AG04450 (cell line): Measurements from ENCODE around the gene CIITA. TPM values are rescaled to one million over a fixed set of nuclear protein-coding genes. Genes with fewer than 3 reads are reported as not detected.

Experiments
- CTCF ChIA-PET: fragments of 300-600, 350-600 bp; formaldehyde crosslinking; extraction: SDS; loops from one replicate; lab custom pipeline; 2022; ENCODE audit warnings: antibody characterized with exemption, inconsistent platforms; lab: Charles Lee
- POLR2A ChIA-PET: fragments of 350-600 bp; formaldehyde crosslinking; extraction: SDS; loops from one replicate; lab custom pipeline; 2021; ENCODE audit warnings: antibody characterized with exemption, inconsistent platforms; lab: Yijun Ruan, JAX
- DNase-seq: peaks from one replicate; pipeline ENCODE4 v3.0.0-alpha.2; 2011; ENCODE audit warnings: low read depth, low spot score
- H3K27ac ChIP-seq: one replicate; pipeline ENCODE4 v1.5.1; 2012; ENCODE audit warnings: low read depth, low read length, control low read depth
- H3K27me3 ChIP-seq: one replicate; pipeline ENCODE4 v1.6.0; 2012; ENCODE audit warnings: low read length; ENCODE audit not compliant: control insufficient read depth, insufficient read depth
- H3K4me3 ChIP-seq: 2 replicates; pipeline ENCODE4 v1.5.1; 2011; ENCODE audit warnings: mild to moderate bottlenecking, low read depth, low read length, control low read depth
- H3K9me3 ChIP-seq: 2 replicates; pipeline ENCODE4 v1.5.1; 2012; ENCODE audit warnings: low read length; ENCODE audit not compliant: control insufficient read depth, insufficient read depth
- CTCF ChIP-seq: IDR thresholded peaks from 2 replicates; pipeline ENCODE4 v1.5.1; 2011; ENCODE audit warnings: low read depth, low read length, control low read depth, inconsistent platforms
- polyA plus RNA-seq: library from polyadenylated mRNA; depleted of rRNA; stranded (reverse); fragments of >200 nt; gene quantifications from 2 replicates; pipeline ENCODE4 v1.2.3, GENCODE V29; 2011

CIITA gene
- polyA plus RNA-seq, 1 experiment, result 0.04 TPM

- TF ChIP-seq CTCF, result peak; percentile 99
- ChIA-PET CTCF (interaction anchor here (0.5 to 3.2 kb wide), 40 partner anchors 9 to 1880 kb away, joined by 3 to 46 read pairs (median 4); partner anchors contain the start of genes DEXI, EMP2 and NUBP1), POLR2A (no interaction called here)
- Histone ChIP-seq H3K4me3 (no peak overlapping the region), H3K27me3 (no peaks in the 10 kb centered on the region), H3K9me3 (no peaks in the 10 kb centered on the region), H3K27ac (no peak overlapping the region)
- DNase-seq, result peak; percentile 86
Measured at GRCh38 chr16:10918294-10919002, 41.4 kb downstream of the CIITA start.

GRCh38 chr16:10919003-10919351 lies 42.0 kb downstream of the CIITA start:
- ChIA-PET POLR2A (no interaction called here), CTCF (interaction anchor here (0.6 to 3.2 kb wide), 40 partner anchors 8 to 1880 kb away, joined by 3 to 46 read pairs (median 4); partner anchors contain the start of genes DEXI, EMP2 and NUBP1)
- no peak for TF ChIP-seq CTCF
- H3K27ac ChIP-seq, result no peak overlapping the region
- H3K27me3 ChIP-seq, result no peaks in the 10 kb centered on the region
- no peak overlapping the region for H3K4me3 ChIP-seq
- no peak for DNase-seq
- H3K9me3 ChIP-seq, result no peaks in the 10 kb centered on the region; the same call in 1 of the 2 replicates

- no peak for TF ChIP-seq CTCF
- no peak for DNase-seq
- ChIA-PET CTCF (interaction anchor here (1.0 kb wide), 2 partner anchors 11 to 406 kb away, joined by 3 to 6 read pairs; no protein-coding TSS in a partner anchor), POLR2A (no interaction called here)
- Histone ChIP-seq H3K4me3 (no peak overlapping the region), H3K27ac (no peak overlapping the region), H3K9me3 (no peaks in the 10 kb centered on the region; the same call in 1 of the 2 replicates), H3K27me3 (no peaks in the 10 kb centered on the region)
Measured at GRCh38 chr16:10920726-10921427, 43.9 kb downstream of the CIITA start.

- H3K4me3 ChIP-seq, result no peak overlapping the region
- DNase-seq, result no peak
- H3K9me3 ChIP-seq, result no peaks in the 10 kb centered on the region; the same call in 1 of the 2 replicates
- TF ChIP-seq CTCF, result no peak
- no peak overlapping the region for H3K27ac ChIP-seq
- no peaks in the 10 kb centered on the region for H3K27me3 ChIP-seq
- CTCF ChIA-PET, result interaction anchor here (1.0 kb wide), 2 partner anchors 10 to 407 kb away, joined by 3 to 6 read pairs; no protein-coding TSS in a partner anchor
- POLR2A ChIA-PET, result no interaction called here
Measured at GRCh38 chr16:10921536-10922327, 44.7 kb downstream of the CIITA start.
